G401.6 (cell line): ENCODE data around the gene AHNAK2.
"Not testable (repeated sequence)": the region's sequence is repeated elsewhere in the genome, so short reads cannot be mapped to it uniquely, and the experiment has no call there.

Experiments
- FAIRE-seq: peaks from 2 replicates; lab custom pipeline; 2012; peaks lifted over from hg19 to GRCh38; lab: Jason Lieb, UNC

The AHNAK2 gene

GRCh38 chr14:104977681-104978653 lies at the start of gene AHNAK2:
Gene AHNAK2 (minus strand): TSS chr14:104978374. CDS start chr14:104978237, 137 bp downstream.
- no peak for FAIRE-seq

- FAIRE-seq: not testable (repeated sequence)
These were observed 49.5 kb upstream of the AHNAK2 start for GRCh38 chr14:105027718-105028117.

- FAIRE-seq: no peak
These were observed 48.8 kb upstream of the AHNAK2 start for GRCh38 chr14:105026802-105027563.

GRCh38 chr14:105026033-105026785 lies 48.0 kb upstream of the AHNAK2 start:
- no peak for FAIRE-seq

- FAIRE-seq: no peak
These were observed 47.3 kb upstream of the AHNAK2 start for GRCh38 chr14:105025429-105025828.

GRCh38 chr14:105023791-105024480 lies 45.8 kb upstream of the AHNAK2 start:
- no peak for FAIRE-seq

GRCh38 chr14:105023144-105023543 lies 45.0 kb upstream of the AHNAK2 start:
- no peak for FAIRE-seq

GRCh38 chr14:105022276-105022670 lies 44.1 kb upstream of the AHNAK2 start:
- no peak for FAIRE-seq

GRCh38 chr14:105021656-105022275 lies 43.6 kb upstream of the AHNAK2 start:
- FAIRE-seq: no peak

- FAIRE-seq: no peak
These were observed 42.9 kb upstream of the AHNAK2 start, which contains the start of gene CDCA4 for GRCh38 chr14:105020815-105021655. Gene CDCA4 (minus strand): TSS chr14:105021083. CDS start chr14:105011929, 9,154 bp downstream.

- FAIRE-seq: no peak
These were observed 42.0 kb upstream of the AHNAK2 start for GRCh38 chr14:105019861-105020814.

GRCh38 chr14:105018414-105018813 lies 40.2 kb upstream of the AHNAK2 start:
- no peak for FAIRE-seq

- FAIRE-seq: no peak
These were observed 37.7 kb upstream of the AHNAK2 start for GRCh38 chr14:105015905-105016304.

- no peak for FAIRE-seq
These were observed 37.1 kb upstream of the AHNAK2 start for GRCh38 chr14:105015242-105015641.

- FAIRE-seq: no peak
These were observed 36.5 kb upstream of the AHNAK2 start for GRCh38 chr14:105014631-105015030.

- no peak for FAIRE-seq
These were observed 35.9 kb upstream of the AHNAK2 start for GRCh38 chr14:105014032-105014431.

- FAIRE-seq: no peak
These were observed 35.1 kb upstream of the AHNAK2 start for GRCh38 chr14:105013150-105013785.

GRCh38 chr14:105012171-105012985 lies 34.2 kb upstream of the AHNAK2 start:
- FAIRE-seq: peak; percentile 31
